ENCODE results near the gene APRT.
A peak's percentile ranks its signal among the peaks of the same experiment; 100 is the strongest.
"Not testable (repeated sequence)": the region's sequence is repeated elsewhere in the genome, so short reads cannot be mapped to it uniquely, and the experiment has no call there.

The APRT gene

DNA sequence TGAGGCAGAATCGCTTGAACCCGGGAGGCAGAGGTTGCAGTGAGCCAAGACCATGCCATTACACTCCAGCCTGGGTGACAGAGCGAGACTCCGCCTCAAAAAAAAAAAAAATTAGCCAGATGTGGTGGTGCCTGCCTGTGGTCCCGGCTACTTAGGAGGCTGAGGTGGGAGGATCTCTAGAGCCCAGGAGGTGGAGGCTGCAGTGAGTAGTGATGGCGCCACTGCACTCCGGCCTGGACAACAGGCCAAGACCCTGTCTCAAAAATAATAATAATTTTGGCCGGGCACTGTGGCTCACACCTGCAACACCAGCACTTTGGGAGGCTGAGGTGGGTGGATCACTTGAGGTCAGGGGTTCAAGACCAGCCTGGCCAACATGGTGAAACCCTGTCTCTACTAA is 23.0 kb downstream of the APRT start:
- DNase-seq (ENCODE audit: low read depth in 2 of 2, low spot score in 1 of 2) = not testable (repeated sequence)

DNA sequence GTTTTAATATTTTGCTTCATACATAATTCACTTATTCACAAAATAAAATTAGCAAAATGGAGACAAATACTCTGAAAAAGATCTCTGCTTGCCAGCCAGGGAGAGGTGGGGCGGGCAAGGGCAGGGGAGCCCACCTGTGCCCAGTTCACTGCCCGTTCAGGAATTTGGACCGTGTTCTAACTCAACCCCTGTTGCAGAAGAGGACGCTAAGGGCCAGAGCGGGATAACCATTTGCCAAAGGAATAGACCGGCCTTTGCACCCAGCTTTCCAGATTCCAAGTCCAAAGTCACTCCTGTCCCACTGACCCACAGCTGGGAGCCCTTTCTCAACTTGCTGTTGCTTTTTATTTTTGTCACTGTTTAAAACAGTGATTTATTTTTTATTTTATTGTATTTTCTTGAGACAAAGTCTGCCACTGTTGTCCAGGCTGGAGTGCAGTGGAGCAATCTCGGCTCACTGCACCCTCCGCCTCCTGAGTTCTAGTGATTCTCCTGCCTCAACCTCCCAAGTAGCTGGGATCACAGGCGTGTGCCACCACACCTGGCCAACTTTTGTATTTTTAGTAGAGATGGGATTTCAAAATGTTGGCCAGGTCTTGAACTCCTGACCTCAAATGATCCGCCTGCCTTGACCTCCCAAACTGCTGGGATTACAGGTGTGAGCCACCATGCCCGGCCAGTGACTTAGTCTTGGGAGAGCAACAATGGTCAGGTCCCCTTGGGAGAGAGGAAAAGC is 24.0 kb downstream of the APRT start:
- no peak for DNase-seq (ENCODE audit: low read depth in 2 of 2, low spot score in 1 of 2)

DNA sequence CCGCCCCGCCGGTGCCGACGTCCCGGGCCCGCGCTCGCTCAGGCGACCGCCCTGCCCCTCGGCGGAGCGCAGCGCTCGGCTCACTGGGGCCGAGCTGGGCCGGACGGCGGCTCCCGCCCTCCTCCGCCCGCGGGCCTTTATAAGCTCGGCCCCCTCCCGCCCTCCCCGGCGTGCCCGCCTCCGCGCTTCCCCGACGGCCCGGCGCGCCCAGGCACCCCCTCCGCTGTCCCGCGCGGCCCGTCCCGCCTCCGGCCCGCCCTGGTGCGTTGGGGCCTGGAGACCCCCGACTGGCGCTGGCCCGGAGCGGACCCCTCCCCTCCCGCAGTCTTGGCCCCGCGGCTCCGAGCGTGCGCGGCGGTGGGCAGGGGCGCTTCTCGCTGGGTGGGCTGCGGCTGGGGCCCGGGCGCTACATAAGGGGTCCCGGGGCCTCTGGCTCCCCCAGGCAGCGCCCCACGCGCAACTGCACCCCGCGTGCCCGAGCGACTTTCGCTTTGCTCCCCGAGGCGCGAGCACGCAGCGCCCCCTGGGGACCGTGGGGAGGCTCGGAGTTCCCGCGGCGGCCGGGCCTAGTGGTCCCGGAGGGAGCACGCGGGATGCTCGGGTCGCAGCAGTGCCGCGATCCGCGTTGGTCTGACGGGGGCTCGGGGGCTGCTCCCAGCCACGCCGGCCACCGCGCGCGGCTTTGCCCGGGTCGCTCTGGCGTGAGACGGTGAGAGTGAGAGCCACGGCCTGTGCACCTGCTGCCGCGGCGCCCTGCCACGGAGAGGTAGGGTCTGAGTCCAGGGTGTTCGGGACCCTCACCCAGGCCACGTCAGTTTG is 26.4 kb downstream of the APRT start, which contains the start of gene PIEZO1:
TSS of gene PIEZO1 (minus strand) at position 115 of the 819 bp plus-strand sequence. CDS start 256 bp downstream, outside the sequence.
- DNase-seq (ENCODE audit: low read depth in 2 of 2, low spot score in 1 of 2) = peak in 1 of 2 donors; percentile 73

DNA sequence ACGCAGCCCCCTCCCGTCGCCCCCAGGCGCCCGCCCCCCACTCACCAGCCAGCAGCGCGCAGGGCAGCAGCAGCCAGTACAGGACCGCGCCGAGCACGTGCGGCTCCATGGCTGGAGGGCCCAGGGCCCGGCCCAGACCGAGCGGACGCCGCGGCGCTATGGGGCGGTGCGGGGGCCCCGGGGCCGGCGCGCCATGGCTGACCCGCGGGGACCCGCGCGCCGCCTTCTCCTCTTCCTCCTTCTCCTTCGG is 26.9 kb downstream of the APRT start:
- no peak for DNase-seq (ENCODE audit: low read depth in 2 of 2, low spot score in 1 of 2)

DNA sequence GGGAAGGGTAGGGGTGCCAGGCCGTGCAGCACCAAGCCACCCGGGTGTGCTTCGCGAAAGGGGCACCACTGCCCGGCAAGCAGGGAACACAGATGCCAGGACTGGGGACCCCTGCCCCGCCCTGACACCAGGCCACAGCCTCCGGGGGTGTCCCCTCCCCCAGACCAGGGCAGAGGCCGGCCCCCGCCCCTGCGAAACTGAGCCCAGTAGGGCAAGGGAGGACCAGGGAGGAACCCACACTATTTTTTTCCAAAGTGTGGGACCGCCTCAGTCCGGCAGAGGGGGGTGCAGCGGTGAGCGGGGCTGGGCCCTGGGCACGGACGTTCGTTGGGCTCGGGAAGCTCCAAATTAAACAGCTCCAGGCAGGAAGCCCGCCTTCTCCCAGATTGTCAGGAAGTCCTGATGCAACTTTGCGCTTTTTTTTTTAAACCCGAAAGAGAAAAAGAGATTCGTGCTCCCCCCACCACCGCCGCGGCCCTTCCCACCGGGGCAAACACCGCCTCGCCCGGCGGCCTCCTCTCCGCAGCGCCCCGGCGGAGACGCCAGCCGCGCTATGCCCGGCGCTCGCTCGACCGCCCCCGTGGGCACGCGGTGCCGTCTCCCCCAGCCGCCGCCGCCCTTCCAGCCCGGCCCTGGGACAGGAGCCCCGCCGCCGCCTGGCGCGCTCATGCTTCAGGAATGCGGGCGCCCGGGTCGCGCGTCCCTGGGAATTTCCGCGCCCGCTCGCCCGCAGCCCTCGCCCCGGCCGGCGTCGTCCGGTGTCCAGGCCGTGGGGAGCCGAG is 27.5 kb downstream of the APRT start:
- DNase-seq (ENCODE audit: low read depth in 2 of 2, low spot score in 1 of 2) = no peak

DNA sequence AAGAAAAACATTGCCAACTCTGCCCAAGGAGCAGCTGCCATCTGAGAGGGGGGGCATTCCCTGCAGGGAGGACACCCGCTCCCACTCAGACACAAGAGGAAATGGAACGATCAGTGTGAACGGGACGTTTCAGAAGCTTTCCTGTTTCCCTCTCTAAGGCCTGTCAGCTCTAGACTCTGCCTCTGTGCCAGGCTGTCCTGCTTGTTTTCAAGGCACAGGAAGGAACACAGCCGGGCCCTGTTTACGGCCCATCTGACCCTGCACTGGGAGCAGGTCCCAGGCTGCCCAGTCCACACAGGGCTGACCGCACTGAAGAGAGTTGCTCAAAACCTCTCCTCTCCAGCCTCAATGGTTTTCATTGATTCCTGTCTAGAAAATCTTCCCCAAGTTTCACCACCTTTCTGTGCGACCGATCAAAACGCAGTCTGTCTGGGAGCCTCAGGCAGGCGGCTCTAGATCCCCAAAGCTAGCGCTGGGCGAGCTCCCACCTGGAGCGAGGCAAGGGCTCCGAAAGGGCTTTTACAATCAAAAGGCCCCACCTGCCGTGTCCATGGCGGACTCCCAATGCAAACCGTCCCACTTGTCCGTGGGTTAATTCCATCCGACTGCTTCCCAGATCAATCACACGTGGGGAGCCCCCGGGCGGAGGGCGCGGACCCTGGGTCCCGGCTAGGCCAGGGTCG is 28.2 kb downstream of the APRT start:
- DNase-seq (ENCODE audit: low read depth in 2 of 2, low spot score in 1 of 2) = no peak

DNA sequence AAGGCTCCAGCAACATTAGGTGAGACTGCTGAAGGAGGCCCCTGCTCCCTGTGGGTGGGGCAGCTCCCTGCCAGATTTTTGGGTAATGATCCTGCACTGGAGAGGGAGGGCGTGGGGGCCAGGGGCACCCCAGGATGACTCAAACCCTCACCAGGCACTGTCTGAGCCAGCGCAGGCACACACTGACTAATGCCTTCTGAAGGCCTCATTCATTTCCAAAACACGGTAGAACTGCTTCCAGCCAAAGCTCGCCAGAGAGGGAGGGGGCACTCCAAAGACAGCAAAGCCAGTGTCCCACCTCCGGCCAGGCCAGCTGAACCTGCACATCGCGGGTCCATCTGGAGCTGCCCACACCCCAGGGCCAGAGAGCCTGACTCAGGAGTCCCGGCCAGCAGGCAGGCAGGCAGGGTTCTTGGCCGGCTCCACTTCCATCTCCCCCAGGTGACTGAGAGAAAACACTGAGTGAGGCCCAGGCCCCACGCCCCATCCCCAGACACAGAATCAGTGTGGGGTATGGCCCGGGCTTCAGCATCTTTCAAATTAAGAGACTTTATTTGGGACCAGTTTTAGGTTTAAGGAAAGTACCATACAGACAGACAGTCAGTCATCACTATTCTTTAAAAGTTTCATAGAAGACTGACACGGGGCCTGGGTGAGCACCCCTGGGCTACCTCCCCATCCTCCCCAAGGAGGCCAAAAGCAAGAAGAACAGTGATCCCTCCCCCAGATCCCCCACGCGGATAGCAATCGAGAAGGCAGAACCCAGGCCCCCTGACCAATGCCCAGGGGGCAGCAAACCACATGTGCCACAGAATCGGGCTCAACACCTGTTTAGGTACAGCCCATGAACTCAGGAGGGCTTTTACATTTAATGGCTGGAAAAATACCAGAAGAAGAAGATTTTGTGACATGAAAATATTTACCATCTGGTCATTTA is 29.0 kb downstream of the APRT start:
- no peak for DNase-seq (ENCODE audit: low read depth in 2 of 2, low spot score in 1 of 2)

DNA sequence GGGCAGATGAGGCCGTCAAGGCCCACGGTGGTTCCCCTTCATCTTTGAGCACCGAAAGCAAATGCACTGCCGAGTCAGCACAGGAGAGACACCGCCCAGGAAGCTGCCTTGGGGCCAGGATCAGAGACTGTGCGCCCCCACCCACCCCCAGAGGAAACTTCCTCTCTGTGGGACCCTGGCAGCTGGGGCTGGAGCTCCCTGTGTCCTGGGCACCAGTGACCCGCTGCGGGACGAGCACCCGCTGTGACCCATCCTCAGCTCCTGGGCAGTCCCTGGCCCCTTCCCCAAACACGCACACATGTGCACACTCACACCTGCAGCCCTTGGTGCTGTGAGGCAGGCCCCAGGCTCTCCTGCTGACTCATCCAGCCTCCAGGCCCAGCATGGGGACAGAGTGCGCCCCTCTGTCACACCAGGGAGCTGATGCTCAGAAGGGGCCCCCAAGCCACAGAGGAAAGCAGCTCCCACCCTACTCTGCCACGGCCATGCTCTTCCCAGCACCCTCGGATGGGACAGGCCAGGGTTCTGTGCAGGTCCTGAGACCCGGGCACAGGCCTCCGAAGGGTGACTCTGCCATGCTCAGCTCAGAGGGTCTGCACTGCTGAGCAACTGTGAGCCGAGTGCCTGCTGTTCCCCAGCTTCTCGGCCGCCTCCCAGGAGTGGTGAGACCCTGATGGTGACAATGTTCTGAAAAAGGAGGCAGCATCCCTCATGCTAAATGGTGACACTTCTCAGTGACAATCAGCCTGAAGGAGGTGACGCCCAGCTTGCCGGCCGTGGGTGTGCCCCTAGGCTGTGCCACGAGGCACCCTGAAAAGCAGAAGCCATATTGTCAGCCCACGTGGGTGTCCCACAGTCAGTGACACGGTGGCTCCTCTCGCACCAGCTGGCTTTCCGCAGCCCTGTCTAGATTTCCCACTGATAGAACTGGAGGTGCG is 30.3 kb downstream of the APRT start:
- no peak for DNase-seq (ENCODE audit: low read depth in 2 of 2, low spot score in 1 of 2)

DNA sequence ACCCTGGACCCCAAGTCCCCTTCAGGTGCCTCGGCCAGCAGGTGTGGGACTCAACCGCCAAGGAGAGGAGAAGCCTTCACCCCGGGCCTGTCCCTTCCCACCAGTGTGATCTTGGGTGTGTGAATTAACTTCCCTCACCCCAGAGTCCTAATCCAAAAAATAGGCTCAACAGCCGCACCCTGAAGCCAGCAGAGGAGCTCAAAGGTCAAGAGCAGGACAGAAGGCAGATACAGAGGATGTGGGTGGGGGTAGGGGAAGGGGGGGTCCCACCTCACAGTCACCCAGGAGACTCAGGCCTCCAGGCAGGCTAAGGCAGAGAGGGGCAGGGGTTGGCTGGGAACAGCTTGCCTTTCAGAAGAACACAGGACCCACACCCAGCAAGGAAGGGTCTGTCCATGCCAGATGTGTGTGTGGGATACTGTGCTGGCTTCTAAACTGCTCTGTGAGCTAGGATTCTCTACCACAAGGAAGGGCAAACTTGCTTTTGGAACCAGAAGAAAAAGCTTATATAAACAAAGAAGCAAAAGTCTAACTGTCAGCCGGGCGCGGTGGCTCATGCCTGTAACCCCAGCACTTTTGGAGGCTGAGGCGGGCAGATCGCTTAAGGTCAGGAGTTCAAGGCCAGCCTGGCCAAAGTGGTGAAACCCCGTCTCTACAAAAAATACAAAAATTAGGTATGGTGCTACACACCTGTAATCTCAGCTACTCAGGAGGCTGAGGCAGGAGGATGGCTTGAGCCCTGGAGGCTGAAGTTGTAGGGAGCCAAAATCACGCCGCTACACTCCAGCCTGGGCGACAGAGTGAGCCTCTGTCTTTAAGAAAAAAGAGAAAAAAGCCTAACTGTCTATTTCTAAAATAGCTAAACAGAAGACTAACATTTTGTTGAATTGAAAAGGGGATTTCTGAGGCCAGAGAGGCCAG is 31.3 kb downstream of the APRT start:
- no peak for DNase-seq (ENCODE audit: low read depth in 2 of 2, low spot score in 1 of 2)

DNA sequence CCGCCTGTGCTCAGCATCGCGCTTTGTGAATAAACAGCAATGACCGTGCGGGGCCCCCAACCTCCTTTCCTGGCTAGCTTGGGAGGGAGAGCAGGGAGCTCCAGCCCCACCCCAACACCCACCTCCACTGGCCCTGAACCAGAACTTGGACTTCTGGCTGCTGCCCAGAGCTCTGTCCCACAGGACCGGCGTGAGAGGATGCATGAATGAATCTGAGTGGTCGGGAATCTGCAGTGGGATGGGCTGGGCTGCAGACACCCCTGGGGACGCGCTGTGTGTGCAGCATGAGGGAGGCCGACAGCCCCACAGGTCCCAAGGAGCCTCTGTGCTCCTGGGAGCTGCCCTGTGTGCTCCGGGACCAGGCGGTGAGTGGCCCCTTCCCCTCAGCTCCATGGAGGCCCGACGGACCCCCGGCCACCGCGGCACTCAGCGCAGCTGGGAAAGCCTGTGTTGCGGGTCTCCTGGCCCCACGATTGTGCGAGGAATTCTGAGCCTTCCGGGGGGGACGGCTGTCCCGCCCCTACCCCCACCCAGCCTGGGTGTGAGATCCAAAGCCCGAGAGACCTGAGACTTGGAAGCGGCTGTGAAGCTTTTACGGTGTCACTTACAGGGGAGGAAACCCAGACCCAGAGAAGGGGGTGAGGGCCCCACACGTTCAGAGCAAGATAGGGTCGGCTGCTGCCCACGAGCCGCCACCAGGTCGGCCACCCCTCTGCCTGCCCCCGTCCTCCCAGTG is 32.2 kb downstream of the APRT start:
- DNase-seq (ENCODE audit: low read depth in 2 of 2, low spot score in 1 of 2) = no peak

DNA sequence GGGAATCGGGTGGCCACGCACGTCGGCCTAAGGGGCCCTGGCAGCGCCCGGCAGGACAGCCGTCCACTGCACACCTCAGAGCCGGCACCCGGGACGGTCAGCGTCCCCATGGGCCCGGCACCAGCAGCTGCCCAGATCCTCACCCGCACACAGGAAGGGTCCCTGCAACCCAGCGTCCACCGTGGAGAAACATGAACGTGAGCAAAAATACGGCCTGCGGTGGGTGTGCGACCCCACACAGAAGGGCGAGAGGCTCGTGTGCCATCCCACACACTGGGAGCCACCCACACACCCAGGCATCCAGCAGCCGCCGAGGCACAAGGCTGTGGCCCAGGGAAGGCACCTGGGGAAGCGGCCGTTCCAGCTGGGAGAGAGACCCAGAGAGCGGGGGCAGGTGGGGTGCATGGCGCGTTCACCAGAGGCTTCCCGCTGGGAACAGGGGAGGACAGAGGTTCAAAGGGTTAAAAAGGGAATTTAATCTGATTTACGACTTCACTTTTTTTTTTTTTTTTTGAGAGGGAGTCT is 33.1 kb downstream of the APRT start:
- DNase-seq (ENCODE audit: low read depth in 2 of 2, low spot score in 1 of 2) = no peak

DNA sequence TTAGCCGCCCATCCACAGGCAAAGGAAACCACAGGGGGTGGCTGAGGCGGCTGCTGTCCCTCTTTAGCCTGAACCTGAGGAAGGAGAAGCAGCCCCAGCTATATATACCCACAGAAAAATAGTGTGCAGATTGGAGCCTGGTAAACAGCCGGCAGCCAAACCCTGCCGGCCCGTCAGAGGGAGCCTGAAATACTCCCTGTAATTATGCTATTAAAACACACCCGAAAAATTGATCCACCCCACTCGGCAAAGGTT is 33.5 kb downstream of the APRT start:
- no peak for DNase-seq (ENCODE audit: low read depth in 2 of 2, low spot score in 1 of 2)

DNA sequence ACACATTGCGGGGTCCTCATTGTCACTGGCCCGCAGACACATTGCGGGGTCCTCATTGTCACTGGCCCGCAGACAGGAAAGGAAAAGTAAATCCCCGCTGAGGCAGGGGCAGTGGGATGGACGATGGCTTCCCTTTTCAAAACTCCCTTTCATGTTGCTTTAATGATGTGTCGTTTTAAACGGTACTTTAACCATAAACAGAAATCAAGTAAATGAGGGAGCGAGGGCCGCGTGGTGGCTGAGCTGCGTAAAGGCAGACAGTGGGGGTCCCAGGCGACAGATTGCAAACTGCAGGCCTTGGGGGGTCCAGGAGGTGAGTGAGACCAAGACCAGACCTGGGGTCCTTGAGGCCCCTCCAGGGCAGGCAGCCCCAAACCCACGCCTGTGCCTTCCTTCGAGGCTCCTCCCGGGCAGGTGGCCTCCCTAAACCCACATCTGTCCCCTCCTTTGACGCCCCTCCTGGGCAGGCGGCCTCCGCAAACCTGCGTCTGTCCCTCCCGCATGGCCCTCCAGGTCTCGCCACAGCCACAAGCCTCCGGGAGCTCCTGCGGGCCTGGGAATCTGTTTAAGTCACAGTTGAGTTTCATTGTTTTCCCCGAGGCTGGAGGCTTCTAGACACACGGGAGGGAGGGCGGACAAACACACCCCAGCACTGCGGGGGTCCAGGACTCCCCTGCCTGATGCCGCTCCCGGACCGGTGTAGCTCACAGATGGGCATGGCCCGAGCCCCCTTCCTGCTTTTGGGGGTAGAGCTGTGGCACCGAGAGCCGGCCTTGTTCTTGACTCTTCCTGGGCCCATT is 34.1 kb downstream of the APRT start:
- DNase-seq (ENCODE audit: low read depth in 2 of 2, low spot score in 1 of 2) = no peak

DNA sequence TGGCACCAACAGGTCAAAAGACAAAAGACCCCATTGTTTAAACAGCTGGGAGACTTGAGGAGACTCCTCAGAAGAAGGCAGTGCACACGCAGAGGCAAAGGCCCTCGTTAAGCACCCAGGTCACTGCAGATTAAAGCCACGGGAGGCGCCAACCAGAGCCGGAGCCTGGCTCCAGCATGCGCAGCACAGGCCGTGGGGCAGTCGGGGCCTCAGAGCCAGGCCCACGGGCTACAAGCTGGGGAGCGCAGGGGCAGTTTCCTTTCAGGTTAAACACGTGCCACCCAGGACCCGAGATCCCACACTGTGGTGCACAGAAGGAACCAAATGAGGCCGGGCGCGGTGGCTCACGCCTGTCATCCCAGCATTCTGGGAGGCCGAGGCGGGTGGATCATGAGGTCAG is 35.9 kb downstream of the APRT start:
- DNase-seq (ENCODE audit: low read depth in 2 of 2, low spot score in 1 of 2) = no peak

DNA sequence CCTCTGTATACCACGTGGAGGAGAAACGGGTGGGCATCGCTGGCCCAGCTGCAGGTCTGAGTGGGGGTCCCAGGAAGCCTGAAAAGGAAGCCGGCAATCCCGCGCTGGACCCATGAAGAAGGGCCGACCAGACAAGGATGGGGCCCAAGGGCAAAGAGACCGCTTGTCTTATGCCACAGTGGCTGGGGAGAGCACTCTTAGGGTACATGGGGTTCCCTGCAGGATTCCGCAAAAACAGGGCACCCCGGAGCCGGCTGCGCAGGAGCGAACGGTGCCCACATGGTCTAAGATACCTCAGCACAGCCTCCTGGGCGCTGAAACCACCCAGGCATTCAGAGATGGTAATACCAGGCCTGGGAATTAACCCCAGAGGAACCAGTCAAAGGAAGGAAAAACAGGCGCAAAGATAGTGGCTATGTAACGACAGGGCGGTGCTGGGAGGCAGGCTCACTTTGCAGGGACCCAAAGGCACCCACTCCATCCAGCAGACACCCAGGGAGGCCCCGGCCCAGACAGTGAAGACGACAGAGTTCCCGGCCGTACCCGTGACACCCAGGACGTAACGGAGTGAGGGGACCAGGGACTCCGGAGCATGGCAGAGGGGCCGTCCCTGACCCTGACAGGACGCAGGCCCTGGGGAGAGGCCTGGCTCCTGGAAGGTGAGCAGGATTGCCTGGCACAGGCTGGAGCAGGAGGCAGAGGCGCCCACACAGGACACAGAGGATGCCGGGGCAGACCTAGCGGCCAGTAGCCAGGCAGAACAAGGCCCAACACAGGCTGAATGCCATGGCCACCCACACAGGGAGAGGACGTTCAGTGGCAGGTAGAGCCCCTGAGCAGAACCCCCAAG is 37.0 kb downstream of the APRT start:
- no peak for DNase-seq (ENCODE audit: low read depth in 2 of 2, low spot score in 1 of 2)

DNA sequence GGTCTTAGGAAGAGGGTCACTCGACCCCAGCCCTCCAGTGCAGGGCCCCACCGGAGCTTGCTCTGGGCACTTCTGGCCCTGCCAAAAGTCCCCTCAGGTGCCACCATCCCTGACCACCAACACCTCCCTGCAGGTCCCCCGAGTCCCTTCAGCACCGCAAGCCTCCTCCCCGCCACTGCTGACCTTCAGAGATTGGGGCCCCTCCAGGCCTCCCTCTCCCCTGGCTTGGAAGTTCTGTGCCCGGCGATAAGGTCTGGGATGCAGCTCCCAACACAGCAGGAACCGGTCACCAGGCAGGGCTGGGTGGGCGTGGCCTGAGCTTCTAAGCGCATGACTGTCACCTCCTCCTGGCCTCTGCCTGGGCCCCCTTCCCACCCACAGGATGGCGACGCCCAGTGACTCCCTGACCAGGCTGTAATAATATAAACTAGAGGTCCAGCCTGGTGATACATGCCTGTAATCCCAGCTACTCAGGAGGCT is 37.9 kb downstream of the APRT start:
- no peak for DNase-seq (ENCODE audit: low read depth in 2 of 2, low spot score in 1 of 2)
